IMR-90 (cell line): ENCODE measurements around the gene PSEN1. TPM values are rescaled to one million over a fixed set of nuclear protein-coding genes. Genes with fewer than 3 reads are reported as not detected.
A peak's percentile ranks its signal among the peaks of the same experiment; 100 is the strongest.

Experiments used
- ATAC-seq: fragments of 200-7000 bp; cut with Tn5 transposase; 2 replicates; pipeline ENCODE4 v1.9.1; 2020; ENCODE audit warnings: low read depth, mild to moderate bottlenecking, moderate library complexity
- BruUV-seq: library from RNA; stranded (reverse); fragments of 400-500 nt; replicated peaks from 2 replicates; lab custom pipeline; 2021; lab: Mats Ljungman, UMichigan
- CTCF ChIA-PET: fragments of 300-600 bp; formaldehyde crosslinking; extraction: SDS; loops from one replicate; lab custom pipeline; 2021; ENCODE audit warnings: antibody characterized with exemption; lab: Yijun Ruan, JAX
- POLR2A ChIA-PET: fragments of 300-600 bp; sonication (Branson Sonifier 250); formaldehyde crosslinking; loops from one replicate; lab custom pipeline; 2022; ENCODE audit warnings: antibody characterized with exemption; ENCODE audit not compliant: unreplicated experiment; lab: Charles Lee
- DNase-seq: peaks from one replicate; pipeline ENCODE4 v3.0.0; 2013
- H2AFZ ChIP-seq: replicated peaks from 2 replicates; pipeline ENCODE3; 2013; ENCODE audit warnings: low read length, mild to moderate bottlenecking; ENCODE audit not compliant: poor library complexity
- H2AK5ac ChIP-seq: 2 replicates; pipeline ENCODE4 v1.6.1; 2013; ENCODE audit warnings: low read depth, low read length, inconsistent platforms
- H2AK9ac ChIP-seq: replicated peaks from 2 replicates; pipeline ENCODE3; 2013; ENCODE audit warnings: mild to moderate bottlenecking, low read depth, low read length, moderate library complexity; ENCODE audit not compliant: poor library complexity
- H2BK120ac ChIP-seq: 2 replicates; pipeline ENCODE4 v1.6.1; 2013; ENCODE audit warnings: low read depth, low read length, inconsistent platforms
- H2BK15ac ChIP-seq: 3 replicates; pipeline ENCODE4 v1.6.1; 2013; ENCODE audit warnings: low read depth, low read length, inconsistent platforms
- H2BK20ac ChIP-seq: 2 replicates; pipeline ENCODE4 v1.6.1; 2013; ENCODE audit warnings: low read depth, mild to moderate bottlenecking, inconsistent platforms, low read length, moderate library complexity
- H2BK5ac ChIP-seq: 2 replicates; pipeline ENCODE4 v1.6.1; 2013; ENCODE audit warnings: mild to moderate bottlenecking, low read depth, low read length, inconsistent platforms; ENCODE audit not compliant: poor library complexity, severe bottlenecking
- H3K14ac ChIP-seq: replicated peaks from 2 replicates; pipeline ENCODE4 v1.6.1; 2013; ENCODE audit warnings: low read depth, low read length, inconsistent platforms
- H3K18ac ChIP-seq: 2 replicates; pipeline ENCODE4 v1.6.1; 2013; ENCODE audit warnings: low read depth, low read length, control low read depth
- H3K23ac ChIP-seq: 2 replicates; pipeline ENCODE4 v1.6.1; 2013; ENCODE audit warnings: low read depth, low read length, inconsistent platforms
- H3K27ac ChIP-seq: 2 replicates; pipeline ENCODE4 v1.5.1; 2013; ENCODE audit warnings: mild to moderate bottlenecking, control low read depth, low read length; ENCODE audit not compliant: insufficient read depth
- H3K27me3 ChIP-seq: 2 replicates; pipeline ENCODE4 v1.6.1; 2013; ENCODE audit warnings: low read length; ENCODE audit not compliant: control insufficient read depth, insufficient read depth
- H3K36me3 ChIP-seq: 2 replicates; pipeline ENCODE4 v1.6.1; 2013; ENCODE audit warnings: low read length, mixed read lengths; ENCODE audit not compliant: control insufficient read depth, insufficient read depth
- H3K4ac ChIP-seq: 2 replicates; pipeline ENCODE4 v1.6.1; 2013; ENCODE audit warnings: low read depth, low read length, inconsistent platforms
- H3K4me1 ChIP-seq: 2 replicates; pipeline ENCODE4 v1.6.1; 2013; ENCODE audit warnings: low read length, mixed read lengths; ENCODE audit not compliant: control insufficient read depth, insufficient read depth
- H3K4me2 ChIP-seq: 2 replicates; pipeline ENCODE4 v1.6.1; 2013; ENCODE audit warnings: low read depth, mild to moderate bottlenecking, control low read depth, low read length, moderate library complexity
- H3K4me3 ChIP-seq: 2 replicates; pipeline ENCODE4 v1.5.1; 2013; ENCODE audit warnings: low read depth, mild to moderate bottlenecking, control low read depth, low read length, moderate library complexity; ENCODE audit not compliant: insufficient read depth
- H3K56ac ChIP-seq: 2 replicates; pipeline ENCODE4 v1.6.1; 2013; ENCODE audit warnings: low read length, inconsistent platforms; ENCODE audit not compliant: insufficient read depth; ENCODE audit errors: extremely low read depth
- H3K79me1 ChIP-seq, 2 experiments: 2 replicates each; pipeline ENCODE4 v1.6.1; 2013; ENCODE audit warnings: low read length in 2 of 2, inconsistent platforms in 1 of 2, low read depth in 1 of 2
- H3K9ac ChIP-seq: 2 replicates; pipeline ENCODE4 v1.6.1; 2013; ENCODE audit warnings: low read depth, low read length, control low read depth
- H3K9me1 ChIP-seq: 2 replicates; pipeline ENCODE4 v1.6.1; 2013; ENCODE audit warnings: low read length, inconsistent platforms; ENCODE audit not compliant: insufficient read depth
- H3K9me3 ChIP-seq: 2 replicates; pipeline ENCODE4 v1.6.1; 2013; ENCODE audit warnings: low read length; ENCODE audit not compliant: control insufficient read depth, insufficient read depth
- H4K20me1 ChIP-seq: 2 replicates; pipeline ENCODE4 v1.6.1; 2013; ENCODE audit warnings: low read length, inconsistent platforms; ENCODE audit not compliant: insufficient read depth
- H4K5ac ChIP-seq: 2 replicates; pipeline ENCODE4 v1.6.1; 2013; ENCODE audit warnings: mild to moderate bottlenecking, low read depth, low read length, control low read depth
- H4K8ac ChIP-seq, 2 experiments: 2 replicates each; pipeline ENCODE4 v1.6.1; 2013; ENCODE audit warnings: low read depth in 2 of 2, low read length in 2 of 2, control low read depth in 1 of 2, inconsistent platforms in 1 of 2
- H4K91ac ChIP-seq: 2 replicates; pipeline ENCODE4 v1.6.1; 2013; ENCODE audit warnings: low read depth, low read length, inconsistent platforms; ENCODE audit not compliant: insufficient read depth
- CEBPB ChIP-seq: IDR thresholded peaks from 2 replicates; pipeline ENCODE4 v1.6.1; 2012; ENCODE audit warnings: low read depth, low read length, improper control_type of control experiment
- ELK1 ChIP-seq: fragments of 150-350 bp; IDR thresholded peaks from 2 replicates; pipeline ENCODE4 v1.6.1; 2016; ENCODE audit warnings: low read depth, mild to moderate bottlenecking, low read length, moderate library complexity, borderline replicate concordance
- FOS ChIP-seq: fragments of 150-350 bp; IDR thresholded peaks from 2 replicates; pipeline ENCODE4 v1.6.1; 2016; ENCODE audit warnings: low read depth, low read length
- MAFK ChIP-seq: IDR thresholded peaks from 2 replicates; pipeline ENCODE4 v1.6.1; 2012; ENCODE audit warnings: low read depth, low read length, improper control_type of control experiment
- MAZ ChIP-seq: IDR thresholded peaks from 2 replicates; pipeline ENCODE4 v1.6.1; 2012; ENCODE audit warnings: low read depth, mild to moderate bottlenecking, low read length, improper control_type of control experiment, moderate library complexity, borderline replicate concordance
- MXI1 ChIP-seq: IDR thresholded peaks from 2 replicates; pipeline ENCODE4 v1.6.1; 2012; ENCODE audit warnings: low read depth, mild to moderate bottlenecking, low read length, moderate library complexity, borderline replicate concordance
- NFE2L2 ChIP-seq: fragments of 150-350 bp; IDR thresholded peaks from 2 replicates; pipeline ENCODE4 v1.6.1; 2016; ENCODE audit warnings: low read depth, mild to moderate bottlenecking, low read length
- POLR2A ChIP-seq: IDR thresholded peaks from 2 replicates; pipeline ENCODE4 v1.6.1; 2012; ENCODE audit warnings: mild to moderate bottlenecking, low read depth, low read length
- RAD21 ChIP-seq: IDR thresholded peaks from 2 replicates; pipeline ENCODE4 v1.6.1; 2012; ENCODE audit warnings: low read length, improper control_type of control experiment
- RCOR1 ChIP-seq: IDR thresholded peaks from 2 replicates; pipeline ENCODE4 v1.6.1; 2012; ENCODE audit warnings: mild to moderate bottlenecking, low read length, improper control_type of control experiment; ENCODE audit not compliant: insufficient replicate concordance
- RFX5 ChIP-seq: IDR thresholded peaks from 2 replicates; pipeline ENCODE4 v1.8.0; 2012; ENCODE audit warnings: low read depth, mild to moderate bottlenecking, low read length, moderate library complexity
- SMC3 ChIP-seq: fragments of 150-350 bp; IDR thresholded peaks from 2 replicates; pipeline ENCODE4 v1.6.1; 2016; ENCODE audit warnings: low read depth, mild to moderate bottlenecking, antibody characterized with exemption, low read length, moderate library complexity
- WGBS, 2 experiments: methylation state at CpG; one replicate each; pipeline versions ENCODE4 v1.1.5 to v1.1.7; 2013; ENCODE audit warnings: missing lambda C conversion rate in 2 of 2; ENCODE audit not compliant: insufficient read length in 1 of 2; ENCODE audit errors: extremely low coverage in 2 of 2; 5-methylcytosine and 5-hydroxymethylcytosine counted together
- dilution Hi-C: fragments of 300-500 bp; cut with HindIII; formaldehyde crosslinking; loops from one replicate; pipeline ENCODE4 v1.14.3; 2018; ENCODE audit warnings: low sequenced_read_pairs; ENCODE audit not compliant: unreplicated experiment
- in situ Hi-C: fragments of 300-500 bp; cut with MboI; formaldehyde crosslinking; loops from 3 replicates; pipeline ENCODE4 v1.14.3; 2019; ENCODE audit warnings: low sequenced_read_pairs, inconsistent platforms, mixed read lengths
- intact Hi-C: fragments of 100-400 bp; cut with micrococcal nuclease; formaldehyde crosslinking; loops from 2 replicates; pipeline ENCODE4 v1.10.0; 2022
- polyA plus RNA-seq, 3 experiments: library from polyadenylated mRNA; depleted of rRNA; stranded (reverse); fragments of >200 nt; gene quantifications; 2 replicates each; pipeline ENCODE4 v1.2.3, GENCODE V29; 2012; ENCODE audit warnings: low replicate concordance in 1 of 3
- total RNA-seq: library from RNA; depleted of rRNA; stranded (reverse); fragments of >200 nt; gene quantifications from 2 replicates; pipeline ENCODE4 v1.2.3, GENCODE V29; 2012
- TF ChIP-seq, protein P1 (sequence below): conservative IDR thresholded peaks from 2 replicates; pipeline ENCODE4 v1.5.1; 2012; ENCODE audit warnings: mild to moderate bottlenecking, low read depth, low read length, improper control_type of control experiment

PSEN1 gene
- total and polyA plus RNA-seq, 2 of the 4 experiments (the other 2 are of a cell fraction), result 14.8 to 62.7 TPM

DNA sequence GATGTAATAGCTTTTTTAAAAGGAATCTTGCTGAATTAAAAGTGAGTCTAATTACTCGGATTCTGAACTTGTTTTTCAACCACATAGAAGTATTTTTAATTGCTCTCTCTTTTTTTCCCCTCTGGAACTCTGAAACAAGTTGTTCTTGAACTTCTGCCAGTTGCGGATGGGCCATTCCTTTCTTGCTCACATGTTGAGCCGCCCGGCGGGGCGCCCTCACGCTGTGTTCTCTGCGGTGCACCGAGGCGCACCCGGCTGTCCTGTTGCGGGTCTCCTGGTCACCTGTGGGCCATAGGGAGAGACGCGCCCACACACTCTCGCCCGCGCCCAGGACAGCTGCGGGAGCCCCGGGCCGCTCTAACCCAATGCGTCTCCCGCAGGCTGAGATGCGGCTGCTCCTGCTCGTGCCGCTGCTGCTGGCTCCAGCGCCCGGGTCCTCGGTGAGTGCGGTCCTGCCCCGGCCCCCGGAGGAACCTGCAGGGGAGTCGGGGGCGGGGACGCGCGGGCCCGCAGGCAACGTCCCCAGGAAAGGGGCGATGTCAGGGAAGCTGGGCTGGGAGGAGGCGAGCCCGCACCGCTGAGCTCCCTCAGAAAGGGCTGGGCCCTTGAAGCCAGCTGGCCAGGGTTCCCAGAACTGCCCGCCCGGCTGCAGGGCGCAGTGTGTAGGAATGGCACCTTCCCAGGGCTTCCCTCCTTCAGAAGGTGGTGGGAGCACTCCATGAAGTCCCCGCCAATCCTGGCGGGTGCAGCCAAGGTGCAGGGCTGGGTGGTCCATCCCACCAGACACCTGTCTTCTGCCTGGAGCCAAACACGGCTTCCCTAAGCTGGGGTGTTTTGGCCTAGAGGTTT, 103.3 kb downstream of the PSEN1 start (continued):
- no peak for TF ChIP-seq FOS
- no peak for TF ChIP-seq MXI1

DNA sequence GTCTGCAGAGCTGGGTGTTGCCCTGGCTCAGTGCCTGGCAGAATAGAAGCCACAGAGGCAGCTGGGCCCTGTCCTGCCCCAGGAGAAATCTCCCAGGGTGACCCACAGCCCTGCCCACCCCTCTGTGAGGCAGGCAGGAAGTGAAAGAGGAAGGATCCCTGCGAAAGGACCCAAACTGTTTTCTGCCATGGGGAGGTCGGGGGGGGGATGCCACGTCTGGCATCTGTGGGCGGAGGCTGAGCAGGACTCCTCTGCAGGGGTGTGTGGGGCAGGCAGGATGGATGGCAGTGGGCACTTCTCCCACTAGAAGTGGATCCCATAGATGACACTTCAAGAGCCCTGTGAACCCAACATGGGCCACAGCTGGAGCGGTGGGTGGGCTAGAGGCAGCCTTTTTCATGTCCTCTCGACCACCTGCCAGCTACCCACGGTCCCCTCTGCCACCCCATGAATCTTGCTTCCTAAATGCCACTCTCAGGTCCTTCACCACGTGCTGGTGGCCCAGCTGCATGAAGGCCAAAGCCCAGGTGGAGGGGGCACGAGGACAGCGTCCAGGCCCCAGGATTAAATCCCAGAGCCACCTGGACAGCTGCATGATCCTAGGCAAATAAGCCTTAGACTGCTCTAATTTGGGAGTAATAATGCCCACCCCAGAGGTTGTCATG, 104.6 kb downstream of the PSEN1 start:
- H4K8ac ChIP-seq, result no peak overlapping the region
- in situ Hi-C loops, result no loop called here
- peaks cover 38% of the 10 kb centered on the region for H3K27me3 ChIP-seq
- H3K4me1 ChIP-seq, result peaks cover 18% of the 10 kb centered on the region
- no peak overlapping the region for H2BK120ac ChIP-seq
- WGBS, 2 experiments, result 90% methylated on average over 2 of the region's 10 CpGs; no CpG with 5 or more reads in 1 of the 2 experiments
- no peak overlapping the region for H3K27ac ChIP-seq
- ChIA-PET POLR2A (no interaction called here), CTCF (no interaction called here)
- no peak overlapping the region for H2BK5ac ChIP-seq
- H3K18ac ChIP-seq, result no peak overlapping the region
- H2BK20ac ChIP-seq, result no peak overlapping the region
- H4K91ac ChIP-seq, result no peak overlapping the region
- no peak overlapping the region for H3K4ac ChIP-seq
- no peak for ATAC-seq
- H3K9me3 ChIP-seq, result peaks cover 2% of the 10 kb centered on the region
- H2AK9ac ChIP-seq, result no peak overlapping the region
- H2AFZ ChIP-seq, result no peak overlapping the region
- H2AK5ac ChIP-seq, result peak overlapping the region; percentile 33; the same call in 1 of the 2 replicates
- H4K5ac ChIP-seq, result no peak overlapping the region
- intact Hi-C loops, result no loop called here
- no peak overlapping the region for H3K23ac ChIP-seq
- no peak overlapping the region for H3K4me3 ChIP-seq
- no peak overlapping the region for H3K9ac ChIP-seq
- no peak overlapping the region for H2BK15ac ChIP-seq
- no peak overlapping the region for H3K56ac ChIP-seq
- no peak for DNase-seq
- H3K9me1 ChIP-seq, result peaks cover 7% of the 10 kb centered on the region
- peaks cover 5% of the 10 kb centered on the region; the same call in 1 of the 2 replicates for H4K20me1 ChIP-seq
- no peak overlapping the region for H3K4me2 ChIP-seq
- no peak overlapping the region for H3K14ac ChIP-seq
- TF ChIP-seq SMC3, result no peak
- no peak for TF ChIP-seq CEBPB
- TF ChIP-seq POLR2A, result no peak
- no peak for TF ChIP-seq RFX5
- TF ChIP-seq RCOR1, result no peak
- no peak for TF ChIP-seq RAD21
- TF ChIP-seq, protein P1, sequence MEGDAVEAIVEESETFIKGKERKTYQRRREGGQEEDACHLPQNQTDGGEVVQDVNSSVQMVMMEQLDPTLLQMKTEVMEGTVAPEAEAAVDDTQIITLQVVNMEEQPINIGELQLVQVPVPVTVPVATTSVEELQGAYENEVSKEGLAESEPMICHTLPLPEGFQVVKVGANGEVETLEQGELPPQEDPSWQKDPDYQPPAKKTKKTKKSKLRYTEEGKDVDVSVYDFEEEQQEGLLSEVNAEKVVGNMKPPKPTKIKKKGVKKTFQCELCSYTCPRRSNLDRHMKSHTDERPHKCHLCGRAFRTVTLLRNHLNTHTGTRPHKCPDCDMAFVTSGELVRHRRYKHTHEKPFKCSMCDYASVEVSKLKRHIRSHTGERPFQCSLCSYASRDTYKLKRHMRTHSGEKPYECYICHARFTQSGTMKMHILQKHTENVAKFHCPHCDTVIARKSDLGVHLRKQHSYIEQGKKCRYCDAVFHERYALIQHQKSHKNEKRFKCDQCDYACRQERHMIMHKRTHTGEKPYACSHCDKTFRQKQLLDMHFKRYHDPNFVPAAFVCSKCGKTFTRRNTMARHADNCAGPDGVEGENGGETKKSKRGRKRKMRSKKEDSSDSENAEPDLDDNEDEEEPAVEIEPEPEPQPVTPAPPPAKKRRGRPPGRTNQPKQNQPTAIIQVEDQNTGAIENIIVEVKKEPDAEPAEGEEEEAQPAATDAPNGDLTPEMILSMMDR, result no peak
- no peak for TF ChIP-seq MAZ
- TF ChIP-seq ELK1, result no peak
- TF ChIP-seq MAFK, result no peak
- TF ChIP-seq FOS, result no peak
- TF ChIP-seq NFE2L2, result no peak
- dilution Hi-C loops, result no loop called here
- H3K79me1 ChIP-seq, result peaks cover 0 to 11% of the 10 kb centered on the region in 2 experiments; a peak in 2 of 4 replicates
- no TSS peak for BruUV-seq
- no peaks in the 10 kb centered on the region for H3K36me3 ChIP-seq
